T-helper 1 cell treated with Interleukin-12 subunit alpha and Interleukin-12 subunit beta and Interleukin-4 antibody, amounts not matched to agents 30 ng/mL and 1 ng/mL, for 36 hours (primary cell): ENCODE results near the gene SLC27A6. TPM values are rescaled to one million over a fixed set of nuclear protein-coding genes. Genes with fewer than 3 reads are reported as not detected.
"Not testable (repeated sequence)": the region's sequence is repeated elsewhere in the genome, so short reads cannot be mapped to it uniquely, and the experiment has no call there.

ENCODE experiments used
- intact Hi-C: fragments of 100-400 bp; cut with micrococcal nuclease; formaldehyde crosslinking; loops from one replicate; pipeline ENCODE4 v1.15.1; 2024
- total RNA-seq: library from RNA; stranded (reverse); gene quantifications from 2 replicates; pipeline ENCODE4 v1.2.3, GENCODE V29; 2022

SLC27A6 gene
- total RNA-seq, 1 donor from 2014 or later, result not detected

DNA sequence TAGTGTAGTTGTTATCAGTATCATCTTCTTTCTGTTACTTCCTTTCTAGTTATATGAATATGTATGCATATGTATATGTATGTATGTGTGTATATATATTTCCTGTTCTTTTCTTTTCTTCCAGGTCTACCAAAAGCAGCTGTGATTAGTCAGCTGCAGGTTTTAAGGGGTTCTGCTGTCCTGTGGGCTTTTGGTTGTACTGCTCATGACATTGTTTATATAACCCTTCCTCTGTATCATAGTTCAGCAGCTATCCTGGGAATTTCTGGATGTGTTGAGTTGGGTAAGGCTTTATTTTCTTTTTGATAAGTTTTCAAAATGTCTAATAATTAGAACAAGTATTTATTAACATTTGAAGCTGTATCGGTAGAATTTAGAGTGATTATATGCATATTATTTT, 23.2 kb downstream of the SLC27A6 start:
- intact Hi-C loops, result no loop called here

GRCh38 chr5:129001841-129002526, 36.7 kb downstream of the SLC27A6 start:
- intact Hi-C loops, result no loop called here

DNA sequence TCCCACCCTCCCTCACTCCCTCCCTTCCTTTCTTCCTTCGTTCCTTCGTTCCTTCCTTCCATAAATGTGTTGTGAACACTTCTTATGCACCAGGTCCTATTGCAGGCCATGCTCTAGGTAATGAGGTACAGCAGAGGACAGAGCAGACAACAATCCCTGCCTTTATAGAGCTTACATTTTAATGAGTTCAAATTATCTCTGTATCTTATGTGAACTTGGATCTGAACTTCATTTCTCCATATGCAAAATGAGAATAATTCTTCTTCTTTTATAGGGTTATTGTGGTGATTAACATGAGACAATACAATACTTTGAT, 37.2 kb downstream of the SLC27A6 start:
- intact Hi-C loops, result no loop called here

- intact Hi-C loops, result no loop called here
These were observed 37.9 kb downstream of the SLC27A6 start for GRCh38 chr5:129003232-129003631.

GRCh38 chr5:129014185-129014584, 48.9 kb downstream of the SLC27A6 start:
- intact Hi-C loops, result no loop called here

DNA sequence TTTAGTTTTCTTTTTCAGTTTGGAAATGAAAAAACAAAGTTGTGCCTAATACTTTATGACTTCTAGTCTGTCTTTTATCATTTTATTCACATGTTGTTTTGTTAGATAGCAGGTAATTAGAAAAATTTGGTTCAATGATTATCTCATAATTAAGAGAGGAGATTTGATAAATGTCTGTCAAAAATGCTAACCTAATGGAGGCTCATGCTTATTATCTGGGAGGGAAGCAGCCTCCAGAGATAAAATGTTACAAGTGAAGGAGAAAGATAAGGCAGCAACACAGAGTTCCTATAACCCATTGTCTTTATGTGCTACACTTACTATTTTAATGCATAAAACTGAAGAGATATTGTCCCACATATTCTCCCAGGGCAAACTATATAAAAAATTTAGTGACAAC, 53.5 kb downstream of the SLC27A6 start:
- intact Hi-C loops, result no loop called here

- intact Hi-C loops, result no loop called here
These were observed 54.2 kb downstream of the SLC27A6 start for GRCh38 chr5:129019401-129019908.

DNA sequence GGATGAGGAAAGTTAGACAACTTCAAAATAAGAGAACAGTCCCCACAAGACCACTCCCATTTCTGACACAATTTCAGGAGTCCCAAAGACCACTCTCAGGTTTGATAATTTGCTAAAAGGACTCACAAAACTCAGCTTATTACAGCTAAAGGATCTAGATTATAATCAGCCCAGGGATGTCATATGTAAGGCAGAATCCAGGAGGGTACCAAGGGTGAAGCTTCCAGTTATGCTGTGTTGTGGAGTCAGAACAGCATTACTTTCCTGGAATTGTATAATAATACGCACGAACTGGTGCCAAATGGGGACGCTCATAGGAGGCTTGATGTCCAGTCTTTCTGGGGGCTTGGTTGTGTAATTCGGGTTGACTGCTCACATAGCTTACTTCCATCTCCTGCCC, 55.4 kb downstream of the SLC27A6 start:
- intact Hi-C loops, result no loop called here

GRCh38 chr5:129021744-129022143, 56.5 kb downstream of the SLC27A6 start:
- intact Hi-C loops, result no loop called here

- intact Hi-C loops, result no loop called here
These were observed 57.3 kb downstream of the SLC27A6 start for GRCh38 chr5:129022599-129022998.

- intact Hi-C loops, result no loop called here
These were observed 62.0 kb downstream of the SLC27A6 start for GRCh38 chr5:129027260-129027659.

- intact Hi-C loops, result no loop called here
These were observed 66.8 kb downstream of the SLC27A6 start for GRCh38 chr5:129031886-129032683.

DNA sequence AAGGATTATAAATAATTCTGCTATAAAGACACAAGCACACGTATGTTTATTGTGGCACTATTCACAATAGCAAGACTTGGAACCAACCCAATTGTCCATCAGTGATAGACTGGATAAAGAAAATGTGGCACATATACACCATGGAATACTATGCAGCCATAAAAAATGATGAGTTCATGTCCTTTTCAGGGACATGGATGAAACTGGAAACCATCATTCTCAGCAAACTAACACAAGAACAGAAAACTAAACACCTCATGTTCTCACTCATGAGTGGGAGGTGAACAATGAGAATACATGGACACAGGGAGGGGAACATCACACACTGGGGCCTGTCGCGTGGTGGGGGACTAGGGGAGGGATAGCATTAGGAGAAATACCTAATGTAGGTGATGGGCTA, 71.0 kb downstream of the SLC27A6 start:
- intact Hi-C loops, result not testable (repeated sequence)

GRCh38 chr5:129041196-129041881, 76.1 kb downstream of the SLC27A6 start:
- intact Hi-C loops, result no loop called here

GRCh38 chr5:129042306-129042705, 77.0 kb downstream of the SLC27A6 start:
- intact Hi-C loops, result no loop called here

- intact Hi-C loops, result no loop called here
These were observed 78.6 kb downstream of the SLC27A6 start for GRCh38 chr5:129043894-129044293.

DNA sequence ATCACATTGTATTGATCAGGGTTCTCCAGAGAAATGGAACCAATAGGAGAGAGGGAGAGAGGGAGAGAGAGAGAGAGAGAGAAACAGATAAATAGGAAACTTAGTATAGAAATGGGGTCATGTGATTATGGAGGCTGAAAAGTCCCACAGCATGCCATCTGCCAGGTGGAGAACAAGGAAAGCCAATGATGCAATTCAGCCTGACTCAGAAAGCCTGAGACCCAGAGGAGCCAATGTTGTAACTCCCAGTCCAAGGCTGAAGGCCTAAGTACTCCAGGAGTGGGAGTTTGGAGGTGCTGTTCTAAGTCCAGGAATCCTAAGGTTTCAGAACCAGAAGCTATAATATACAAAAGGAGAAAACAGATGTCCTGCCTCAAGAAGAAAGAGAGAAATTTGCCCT, 80.9 kb downstream of the SLC27A6 start:
- intact Hi-C loops, result no loop called here

DNA sequence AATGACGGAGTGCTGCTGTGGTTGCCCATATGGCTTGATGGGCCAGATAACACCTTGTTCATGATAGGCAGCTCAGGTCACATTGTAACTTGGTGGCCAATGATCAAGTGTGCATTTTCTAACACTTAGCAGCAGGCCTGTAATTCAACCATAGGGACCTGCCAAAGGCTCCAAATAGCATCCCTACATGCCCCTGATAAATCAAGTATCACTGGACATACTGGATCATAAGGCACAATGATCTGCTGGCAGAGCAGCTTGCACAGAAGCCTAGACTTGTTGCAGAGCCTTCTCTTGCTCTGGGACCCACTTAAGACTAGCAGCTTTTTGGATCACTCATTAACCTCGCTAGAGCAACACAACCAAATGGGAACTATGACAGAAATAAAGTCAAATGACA, 83.2 kb downstream of the SLC27A6 start:
- intact Hi-C loops, result no loop called here

- intact Hi-C loops, result no loop called here
These were observed 84.0 kb downstream of the SLC27A6 start for GRCh38 chr5:129049126-129049799.

DNA sequence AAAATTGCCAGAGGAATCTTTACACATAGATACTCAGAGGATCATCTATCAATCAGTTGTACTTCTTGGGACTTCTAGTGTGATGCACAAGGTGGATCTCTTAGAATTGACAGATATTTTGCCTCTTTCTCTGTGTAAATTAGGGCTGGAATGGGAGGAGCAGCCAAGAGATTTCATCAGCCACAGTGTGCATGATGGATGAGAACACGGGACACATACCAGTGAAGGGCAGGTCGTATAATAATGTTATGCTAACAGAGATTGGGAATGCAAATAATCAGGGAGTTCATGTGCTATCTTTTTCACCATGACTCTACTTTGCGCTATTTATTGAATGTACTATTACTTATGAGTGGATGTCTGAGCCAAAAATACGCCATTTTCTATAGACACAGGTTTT, 86.0 kb downstream of the SLC27A6 start:
- intact Hi-C loops, result no loop called here

GRCh38 chr5:129053438-129053837, 88.2 kb downstream of the SLC27A6 start:
- intact Hi-C loops, result no loop called here

DNA sequence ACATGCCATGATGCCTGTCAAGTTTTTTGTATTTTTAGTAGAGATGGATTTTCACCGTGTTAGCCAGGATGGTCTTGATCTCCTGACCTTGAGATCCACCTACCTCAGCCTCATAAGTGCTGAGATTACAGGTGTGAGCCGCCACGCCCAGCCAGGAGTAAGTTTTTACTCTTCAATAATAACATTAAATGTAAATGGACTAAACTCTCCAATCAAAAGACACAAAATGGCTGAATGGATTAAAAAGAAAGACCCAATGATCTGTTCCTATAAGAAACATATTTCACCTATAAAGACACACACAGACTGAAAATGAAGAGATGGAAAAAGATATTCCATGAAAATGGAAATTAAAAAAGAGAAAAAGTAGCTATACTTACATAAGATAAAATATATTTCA, 92.0 kb downstream of the SLC27A6 start:
- intact Hi-C loops, result no loop called here
